AG04450 (cell line): ENCODE measurements around the gene LTBP2. TPM values are rescaled to one million over a fixed set of nuclear protein-coding genes. Genes with fewer than 3 reads are reported as not detected.

Experiments used
- CTCF ChIA-PET: fragments of 300-600, 350-600 bp; formaldehyde crosslinking; extraction: SDS; loops from one replicate; lab custom pipeline; 2022; ENCODE audit warnings: antibody characterized with exemption, inconsistent platforms; lab: Charles Lee
- POLR2A ChIA-PET: fragments of 350-600 bp; formaldehyde crosslinking; extraction: SDS; loops from one replicate; lab custom pipeline; 2021; ENCODE audit warnings: antibody characterized with exemption, inconsistent platforms; lab: Yijun Ruan, JAX
- DNase-seq: peaks from one replicate; pipeline ENCODE4 v3.0.0-alpha.2; 2011; ENCODE audit warnings: low read depth, low spot score
- H3K27ac ChIP-seq: one replicate; pipeline ENCODE4 v1.5.1; 2012; ENCODE audit warnings: low read depth, low read length, control low read depth
- H3K27me3 ChIP-seq: one replicate; pipeline ENCODE4 v1.6.0; 2012; ENCODE audit warnings: low read length; ENCODE audit not compliant: control insufficient read depth, insufficient read depth
- H3K4me3 ChIP-seq: 2 replicates; pipeline ENCODE4 v1.5.1; 2011; ENCODE audit warnings: mild to moderate bottlenecking, low read depth, low read length, control low read depth
- H3K9me3 ChIP-seq: 2 replicates; pipeline ENCODE4 v1.5.1; 2012; ENCODE audit warnings: low read length; ENCODE audit not compliant: control insufficient read depth, insufficient read depth
- polyA plus RNA-seq: library from polyadenylated mRNA; depleted of rRNA; stranded (reverse); fragments of >200 nt; gene quantifications from 2 replicates; pipeline ENCODE4 v1.2.3, GENCODE V29; 2011
- TF ChIP-seq, protein P1 (sequence below): IDR thresholded peaks from 2 replicates; pipeline ENCODE4 v1.5.1; 2011; ENCODE audit warnings: low read depth, low read length, control low read depth, inconsistent platforms

LTBP2 gene
- polyA plus RNA-seq, 1 experiment = 44.3 TPM

DNA sequence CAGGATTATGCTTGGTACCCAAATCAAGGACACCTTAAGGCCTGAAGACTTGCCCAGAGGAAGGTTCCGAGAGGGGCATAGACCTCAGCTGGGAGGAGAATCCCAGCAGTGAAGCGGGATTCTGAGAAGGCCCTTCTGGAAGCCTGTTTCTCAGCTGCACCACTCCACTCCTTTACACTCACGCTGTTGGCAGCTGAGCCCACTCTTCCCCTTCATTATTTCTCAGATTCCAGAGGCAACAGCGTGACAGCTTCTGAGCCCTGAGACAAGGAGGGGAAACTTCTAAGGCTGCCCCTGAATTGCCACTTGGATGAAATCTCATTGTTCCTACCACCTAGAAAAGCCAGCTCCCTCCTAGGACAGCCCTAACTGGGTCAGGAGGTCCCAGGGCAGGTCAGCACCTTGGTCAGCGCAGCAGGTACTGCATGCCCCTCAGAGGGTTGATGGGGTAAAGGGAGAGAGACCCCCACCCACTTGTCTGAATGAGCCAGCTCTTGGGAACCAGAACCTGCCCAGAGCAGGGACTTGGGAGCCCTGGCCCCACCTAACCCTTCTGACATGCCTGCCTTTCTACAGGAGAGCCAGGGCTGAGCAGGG is 64.6 kb downstream of the LTBP2 start:
- no peak for DNase-seq
- TF ChIP-seq, protein P1, sequence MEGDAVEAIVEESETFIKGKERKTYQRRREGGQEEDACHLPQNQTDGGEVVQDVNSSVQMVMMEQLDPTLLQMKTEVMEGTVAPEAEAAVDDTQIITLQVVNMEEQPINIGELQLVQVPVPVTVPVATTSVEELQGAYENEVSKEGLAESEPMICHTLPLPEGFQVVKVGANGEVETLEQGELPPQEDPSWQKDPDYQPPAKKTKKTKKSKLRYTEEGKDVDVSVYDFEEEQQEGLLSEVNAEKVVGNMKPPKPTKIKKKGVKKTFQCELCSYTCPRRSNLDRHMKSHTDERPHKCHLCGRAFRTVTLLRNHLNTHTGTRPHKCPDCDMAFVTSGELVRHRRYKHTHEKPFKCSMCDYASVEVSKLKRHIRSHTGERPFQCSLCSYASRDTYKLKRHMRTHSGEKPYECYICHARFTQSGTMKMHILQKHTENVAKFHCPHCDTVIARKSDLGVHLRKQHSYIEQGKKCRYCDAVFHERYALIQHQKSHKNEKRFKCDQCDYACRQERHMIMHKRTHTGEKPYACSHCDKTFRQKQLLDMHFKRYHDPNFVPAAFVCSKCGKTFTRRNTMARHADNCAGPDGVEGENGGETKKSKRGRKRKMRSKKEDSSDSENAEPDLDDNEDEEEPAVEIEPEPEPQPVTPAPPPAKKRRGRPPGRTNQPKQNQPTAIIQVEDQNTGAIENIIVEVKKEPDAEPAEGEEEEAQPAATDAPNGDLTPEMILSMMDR = no peak
- Histone ChIP-seq H3K27ac (no peak overlapping the region), H3K9me3 (no peaks in the 10 kb centered on the region), H3K4me3 (no peak overlapping the region), H3K27me3 (no peaks in the 10 kb centered on the region)
- ChIA-PET CTCF (no interaction called here), POLR2A (interaction anchor here (2.6 kb wide), 1 partner anchor 24 kb away, joined by 6 read pairs; no protein-coding TSS in a partner anchor)

DNA sequence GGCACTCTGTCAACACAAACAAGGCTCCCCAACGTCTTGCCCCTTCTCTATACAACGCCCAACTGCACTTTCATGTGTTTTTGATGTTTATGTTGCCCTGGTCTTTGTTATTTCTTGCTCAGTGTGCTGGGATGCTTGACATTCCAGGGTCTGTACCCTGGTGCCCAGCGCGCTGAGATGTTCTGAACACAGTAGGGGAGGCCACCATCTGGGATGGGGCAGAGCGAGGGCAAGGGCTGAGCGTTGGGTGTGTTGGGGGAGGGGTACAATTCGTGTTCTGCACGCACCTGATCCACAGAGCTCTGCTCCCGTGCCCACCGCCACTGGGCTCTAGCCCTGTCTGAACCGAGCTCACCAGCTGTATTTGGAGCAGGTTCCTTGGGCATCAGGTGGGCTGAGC is 65.6 kb downstream of the LTBP2 start:
- Histone ChIP-seq H3K27ac (no peak overlapping the region), H3K9me3 (no peaks in the 10 kb centered on the region), H3K4me3 (no peak overlapping the region), H3K27me3 (no peaks in the 10 kb centered on the region)
- ChIA-PET POLR2A (no interaction called here), CTCF (interaction anchor here (1.0 kb wide), 1 partner anchor 63 kb away, joined by 4 read pairs; no protein-coding TSS in a partner anchor)
- no peak for DNase-seq
- TF ChIP-seq, protein P1 = no peak

DNA sequence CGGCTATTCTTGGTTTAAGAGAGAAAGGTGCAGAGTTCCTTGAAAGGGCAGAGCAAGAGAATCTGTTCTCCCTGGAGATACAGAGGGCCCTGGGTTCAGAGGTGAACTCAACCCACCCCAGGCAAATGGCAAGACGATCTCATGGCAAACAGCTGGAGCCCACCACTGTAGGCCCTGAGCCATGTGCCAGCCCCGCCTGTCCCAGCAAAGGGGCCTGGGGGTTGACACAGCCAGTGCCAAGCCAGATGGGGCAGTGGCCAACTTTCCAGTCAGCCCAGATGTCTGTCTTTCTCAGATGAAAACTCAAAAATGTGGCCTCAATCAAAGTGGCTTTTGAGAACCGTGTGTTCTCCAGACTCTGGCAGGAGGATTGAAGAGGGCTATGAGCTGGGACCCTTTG is 66.7 kb downstream of the LTBP2 start:
- no peaks in the 10 kb centered on the region for H3K9me3 ChIP-seq
- TF ChIP-seq, protein P1 = no peak
- no peak overlapping the region for H3K27ac ChIP-seq
- POLR2A ChIA-PET = no interaction called here
- no peak overlapping the region for H3K4me3 ChIP-seq
- no peaks in the 10 kb centered on the region for H3K27me3 ChIP-seq
- DNase-seq = no peak
- CTCF ChIA-PET = interaction anchor here (1.0 to 1.7 kb wide), 2 partner anchors 44 to 64 kb away, joined by 4 read pairs; no protein-coding TSS in a partner anchor

DNA sequence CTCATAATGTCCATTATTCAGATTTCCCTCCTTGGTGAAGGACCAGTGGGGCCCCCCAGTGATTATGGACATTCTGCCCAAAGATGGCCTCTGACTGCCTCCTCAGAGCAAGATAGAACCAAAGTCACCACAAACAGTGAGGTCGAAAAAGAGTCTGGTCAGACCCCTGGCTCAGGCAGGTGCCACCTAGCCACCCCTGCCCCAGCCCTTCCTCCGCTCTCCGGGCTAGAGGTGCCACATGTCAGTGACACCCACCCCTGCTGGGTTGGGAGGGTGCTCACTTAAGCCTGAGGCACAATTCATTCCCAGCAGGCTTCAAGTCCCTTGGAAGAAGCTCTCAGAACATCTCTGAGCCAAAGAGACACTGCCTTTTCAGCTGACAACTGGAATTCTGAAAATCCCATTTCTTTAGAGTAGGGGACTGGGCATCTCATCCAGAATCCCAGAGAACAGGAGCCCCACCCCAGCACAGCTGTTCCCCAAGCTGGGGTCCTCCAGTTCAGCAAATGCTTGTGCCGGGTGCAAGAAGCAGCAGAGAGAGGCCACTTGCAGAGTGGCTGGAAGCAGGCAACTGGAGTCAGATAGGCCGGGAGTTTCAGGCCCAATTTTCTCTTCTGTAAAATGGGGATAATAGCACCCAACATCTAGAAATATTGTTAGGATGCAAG is 68.1 kb downstream of the LTBP2 start:
- TF ChIP-seq, protein P1 = no peak
- H3K4me3 ChIP-seq = no peak overlapping the region
- ChIA-PET POLR2A (no interaction called here), CTCF (interaction anchor here (0.6 to 1.7 kb wide), 3 partner anchors 22 to 220 kb away, joined by 3 to 4 read pairs (median 4); no protein-coding TSS in a partner anchor)
- DNase-seq = no peak
- H3K27me3 ChIP-seq = no peaks in the 10 kb centered on the region
- no peaks in the 10 kb centered on the region for H3K9me3 ChIP-seq
- H3K27ac ChIP-seq = no peak overlapping the region

DNA sequence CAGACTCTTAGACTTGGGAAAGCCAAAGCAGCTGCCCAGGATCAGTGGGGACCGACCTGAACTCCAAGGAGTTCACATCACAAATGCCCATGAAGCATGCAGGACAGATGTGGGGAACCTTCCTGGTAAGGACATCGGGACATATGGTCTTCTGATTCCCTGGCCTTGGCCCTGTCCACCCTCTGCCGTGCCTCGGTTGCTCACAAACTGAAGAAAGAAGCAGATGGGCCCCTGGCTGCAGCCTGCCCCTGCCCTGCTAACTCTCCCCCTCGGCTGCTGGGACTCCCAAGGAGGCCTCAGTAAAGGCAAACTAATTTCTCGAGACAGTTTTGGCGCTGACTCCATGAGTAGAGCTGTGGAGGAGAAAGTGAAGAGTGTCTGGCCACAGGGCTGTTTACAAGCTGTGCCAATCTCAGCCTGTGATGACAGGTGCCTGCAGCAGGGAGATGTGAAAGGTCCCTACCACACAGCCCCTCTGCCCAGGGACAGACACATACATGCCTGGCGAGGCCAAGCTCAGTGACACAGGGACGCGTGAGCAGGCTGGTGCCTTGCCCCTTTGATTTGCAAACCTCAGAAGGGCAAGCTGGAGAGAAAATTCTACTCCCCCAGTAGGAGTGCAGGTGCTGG is 69.9 kb downstream of the LTBP2 start:
- no peak overlapping the region for H3K4me3 ChIP-seq
- POLR2A ChIA-PET = interaction anchor here (0.5 kb wide), 1 partner anchor 828 kb away, joined by 4 read pairs; the partner anchor contains the start of gene PNMA1
- CTCF ChIA-PET = no interaction called here
- DNase-seq = no peak
- H3K27ac ChIP-seq = no peak overlapping the region
- TF ChIP-seq, protein P1 = no peak
- no peaks in the 10 kb centered on the region for H3K27me3 ChIP-seq
- H3K9me3 ChIP-seq = no peaks in the 10 kb centered on the region
